HepG2 (cell line): ENCODE data around the gene SULT1A3. TPM values are rescaled to one million over a fixed set of nuclear protein-coding genes. Genes with fewer than 3 reads are reported as not detected.

Experiments used
- AGO2 ChIP-seq: fragments of 200-400 bp; formaldehyde crosslinking; optimal IDR thresholded peaks from 2 replicates; pipeline ENCODE3; 2017; ENCODE audit warnings: mild to moderate bottlenecking, low read depth, low read length, moderate library complexity
- ATF1 ChIP-seq: IDR thresholded peaks from 2 replicates; pipeline ENCODE4 v1.6.1; 2016; ENCODE audit warnings: mild to moderate bottlenecking, control low read depth
- CEBPG ChIP-seq: IDR thresholded peaks from 2 replicates; pipeline ENCODE4 v1.6.1; 2016
- CREM ChIP-seq, 2 experiments: sonication (generic) in 1 of 2; formaldehyde crosslinking in 1 of 2; IDR thresholded peaks; 2 replicates each; pipeline versions ENCODE4 v1.4.0 to v1.6.1; 2016 to 2020; ENCODE audit warnings: antibody characterized with exemption in 1 of 2, mild to moderate bottlenecking in 1 of 2, missing genetic modification reagents in 1 of 2
- FOXK1 ChIP-seq: sonication (generic); formaldehyde crosslinking; IDR thresholded peaks from 2 replicates; pipeline ENCODE4 v1.4.0; 2020; ENCODE audit warnings: low read depth, missing genetic modification reagents, borderline replicate concordance
- KLF6 ChIP-seq: IDR thresholded peaks from 2 replicates; pipeline ENCODE4 v1.8.0; 2016; ENCODE audit warnings: missing biosample characterization, missing genetic modification reagents
- PHF21A ChIP-seq: sonication (generic); formaldehyde crosslinking; IDR thresholded peaks from 2 replicates; pipeline ENCODE4 v1.5.0; 2020; ENCODE audit warnings: mild to moderate bottlenecking, missing genetic modification reagents
- TEAD2 ChIP-seq: sonication (generic); formaldehyde crosslinking; IDR thresholded peaks from 2 replicates; pipeline ENCODE4 v1.9.0; 2021; ENCODE audit warnings: missing genetic modification reagents
- ZNF180 ChIP-seq: sonication (generic); formaldehyde crosslinking; IDR thresholded peaks from 2 replicates; pipeline ENCODE4 v1.4.0; 2020; ENCODE audit warnings: low read depth, missing genetic modification reagents, borderline replicate concordance
- ZNF530 ChIP-seq: sonication (generic); formaldehyde crosslinking; IDR thresholded peaks from 2 replicates; pipeline ENCODE4 v1.5.0; 2020; ENCODE audit warnings: low read depth, mild to moderate bottlenecking, missing genetic modification reagents
- ZNF83 ChIP-seq: sonication (generic); formaldehyde crosslinking; IDR thresholded peaks from 2 replicates; pipeline ENCODE4 v1.4.0; 2020; ENCODE audit warnings: missing genetic modification reagents, mild to moderate bottlenecking, borderline replicate concordance
- polyA plus RNA-seq, 8 experiments: library from polyadenylated mRNA; depleted of rRNA in 3 of 8; stranded (reverse) in 7 of 8; unstranded in 1 of 8; fragments of >200 nt; fragmentation: Illumina TruSeq in 4 of 8; extraction: Trizol in 4 of 8; gene quantifications; 2 replicates each; pipeline versions ENCODE4 v1.2.1 to v1.2.3, GENCODE V29; 2011 to 2016; ENCODE audit warnings: low read depth in 4 of 8, missing spikeins in 1 of 8, mixed read lengths in 1 of 8; ENCODE audit not compliant: insufficient read depth in 1 of 8
- total RNA-seq, 5 experiments: library from RNA; depleted of rRNA; stranded (reverse); fragments of >200 nt; fragmentation: Illumina TruSeq; extraction: Trizol; gene quantifications; 2 replicates each; pipeline ENCODE4 v1.2.3, GENCODE V29; 2016; ENCODE audit warnings: low read depth in 1 of 5
- TF ChIP-seq, protein P1 (sequence below), 2 experiments: sonication (generic) in 1 of 2; formaldehyde crosslinking in 1 of 2; IDR thresholded peaks; 2 replicates each; pipeline versions ENCODE4 v1.5.1 to v1.6.1; 2011 to 2020; ENCODE audit warnings: borderline replicate concordance in 1 of 2, low read depth in 1 of 2, low read length in 1 of 2, mild to moderate bottlenecking in 1 of 2, missing genetic modification reagents in 1 of 2, moderate library complexity in 1 of 2
- TF ChIP-seq, protein P2 (sequence below): sonication (generic); formaldehyde crosslinking; IDR thresholded peaks from 2 replicates; pipeline ENCODE4 v1.8.0; 2022; ENCODE audit warnings: missing genetic modification reagents, low read depth, mild to moderate bottlenecking, borderline replicate concordance
- TF ChIP-seq, protein P3 (sequence below): sonication (generic); formaldehyde crosslinking; IDR thresholded peaks from 2 replicates; pipeline ENCODE4 v1.5.0; 2020; ENCODE audit warnings: mild to moderate bottlenecking, missing genetic modification reagents, borderline replicate concordance
- TF ChIP-seq, protein P4 (sequence below), 2 experiments: fragments of 450-650 bp in 1 of 2; sonication (generic) in 1 of 2; formaldehyde crosslinking; IDR thresholded peaks; 2 replicates each; pipeline versions ENCODE4 v1.5.0 to v1.8.0; 2020 to 2022; ENCODE audit warnings: mild to moderate bottlenecking in 1 of 2, missing genetic modification reagents in 1 of 2
- TF ChIP-seq, protein P5 (sequence below): sonication (generic); formaldehyde crosslinking; IDR thresholded peaks from 2 replicates; pipeline ENCODE4 v1.4.0; 2020; ENCODE audit warnings: missing genetic modification reagents
- TF ChIP-seq, protein P6 (sequence below): sonication (generic); formaldehyde crosslinking; conservative IDR thresholded peaks from 2 replicates; pipeline ENCODE4 v1.4.0; 2020; ENCODE audit warnings: missing genetic modification reagents

Gene SULT1A3
- total and polyA plus RNA-seq, 2 of the 13 experiments (the other 11 are each of a cell fraction or from before 2014, with no cell fraction given) = 21.0 to 28.3 TPM

DNA sequence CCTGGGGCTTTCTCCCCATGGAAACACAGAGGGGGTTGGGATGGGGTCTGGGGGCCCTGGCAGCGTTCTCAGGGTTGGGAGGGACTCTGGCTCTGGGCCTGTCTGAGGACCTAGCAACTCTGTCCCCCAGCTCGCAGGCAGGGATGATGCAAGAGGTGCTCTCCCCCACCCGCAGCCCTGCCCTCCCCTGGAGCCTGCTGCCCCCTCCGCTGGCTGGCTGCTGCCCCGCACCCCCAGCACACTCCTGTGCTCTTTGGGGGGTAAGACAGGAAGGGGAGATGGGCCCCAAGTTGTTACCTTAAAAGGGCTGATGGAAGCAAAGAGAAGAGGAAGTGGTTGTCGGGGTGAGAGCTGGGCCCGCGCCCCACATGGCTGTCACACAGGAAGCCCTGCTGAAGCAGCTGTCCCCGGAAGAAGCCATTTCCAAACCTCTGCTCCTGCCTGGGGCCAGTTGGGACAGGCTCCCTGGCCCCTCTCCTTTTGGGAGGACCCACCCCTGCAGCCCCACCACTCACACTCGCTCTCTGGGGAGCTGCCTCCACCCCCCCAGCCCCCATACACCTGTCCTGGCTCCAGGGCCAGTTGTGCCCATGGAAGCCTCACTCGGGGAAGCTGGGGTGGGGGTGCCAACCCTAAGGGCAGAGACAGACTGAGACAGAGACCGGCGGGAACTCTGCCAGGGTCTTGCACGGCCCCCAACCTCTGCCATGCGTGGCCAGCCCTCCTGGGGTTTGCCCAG, 13.2 kb upstream of the SULT1A3 start (continued):
- no peak for TF ChIP-seq FOXK1 (CRISPR knock-in tag)
- no peak for TF ChIP-seq CREM (IDR thresholded peaks at IDR 0.05)
- TF ChIP-seq CREM (CRISPR knock-in tag; IDR thresholded peaks at IDR 0.05) = no peak
- TF ChIP-seq TEAD2 (CRISPR knock-in tag) = no peak
- TF ChIP-seq, protein P1, sequence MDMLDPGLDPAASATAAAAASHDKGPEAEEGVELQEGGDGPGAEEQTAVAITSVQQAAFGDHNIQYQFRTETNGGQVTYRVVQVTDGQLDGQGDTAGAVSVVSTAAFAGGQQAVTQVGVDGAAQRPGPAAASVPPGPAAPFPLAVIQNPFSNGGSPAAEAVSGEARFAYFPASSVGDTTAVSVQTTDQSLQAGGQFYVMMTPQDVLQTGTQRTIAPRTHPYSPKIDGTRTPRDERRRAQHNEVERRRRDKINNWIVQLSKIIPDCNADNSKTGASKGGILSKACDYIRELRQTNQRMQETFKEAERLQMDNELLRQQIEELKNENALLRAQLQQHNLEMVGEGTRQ (IDR thresholded peaks at IDR 0.05; ENCODE audit: low read depth, low read length) = no peak
- TF ChIP-seq, protein P1 (CRISPR knock-in tag; IDR thresholded peaks at IDR 0.05; ENCODE audit: borderline replicate concordance) = no peak
- no peak for TF ChIP-seq ZNF530 (CRISPR knock-in tag)
- TF ChIP-seq, protein P2, sequence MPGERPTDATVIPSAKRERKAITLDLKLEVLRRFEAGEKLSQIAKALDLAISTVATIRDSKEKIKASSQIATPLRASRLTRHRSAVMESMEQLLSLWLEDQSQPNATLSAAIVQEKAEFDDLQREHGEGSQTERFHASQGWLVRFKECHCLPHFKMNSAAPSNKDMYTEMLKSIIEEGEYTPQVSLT (CRISPR knock-in tag) = no peak
- TF ChIP-seq, protein P3, sequence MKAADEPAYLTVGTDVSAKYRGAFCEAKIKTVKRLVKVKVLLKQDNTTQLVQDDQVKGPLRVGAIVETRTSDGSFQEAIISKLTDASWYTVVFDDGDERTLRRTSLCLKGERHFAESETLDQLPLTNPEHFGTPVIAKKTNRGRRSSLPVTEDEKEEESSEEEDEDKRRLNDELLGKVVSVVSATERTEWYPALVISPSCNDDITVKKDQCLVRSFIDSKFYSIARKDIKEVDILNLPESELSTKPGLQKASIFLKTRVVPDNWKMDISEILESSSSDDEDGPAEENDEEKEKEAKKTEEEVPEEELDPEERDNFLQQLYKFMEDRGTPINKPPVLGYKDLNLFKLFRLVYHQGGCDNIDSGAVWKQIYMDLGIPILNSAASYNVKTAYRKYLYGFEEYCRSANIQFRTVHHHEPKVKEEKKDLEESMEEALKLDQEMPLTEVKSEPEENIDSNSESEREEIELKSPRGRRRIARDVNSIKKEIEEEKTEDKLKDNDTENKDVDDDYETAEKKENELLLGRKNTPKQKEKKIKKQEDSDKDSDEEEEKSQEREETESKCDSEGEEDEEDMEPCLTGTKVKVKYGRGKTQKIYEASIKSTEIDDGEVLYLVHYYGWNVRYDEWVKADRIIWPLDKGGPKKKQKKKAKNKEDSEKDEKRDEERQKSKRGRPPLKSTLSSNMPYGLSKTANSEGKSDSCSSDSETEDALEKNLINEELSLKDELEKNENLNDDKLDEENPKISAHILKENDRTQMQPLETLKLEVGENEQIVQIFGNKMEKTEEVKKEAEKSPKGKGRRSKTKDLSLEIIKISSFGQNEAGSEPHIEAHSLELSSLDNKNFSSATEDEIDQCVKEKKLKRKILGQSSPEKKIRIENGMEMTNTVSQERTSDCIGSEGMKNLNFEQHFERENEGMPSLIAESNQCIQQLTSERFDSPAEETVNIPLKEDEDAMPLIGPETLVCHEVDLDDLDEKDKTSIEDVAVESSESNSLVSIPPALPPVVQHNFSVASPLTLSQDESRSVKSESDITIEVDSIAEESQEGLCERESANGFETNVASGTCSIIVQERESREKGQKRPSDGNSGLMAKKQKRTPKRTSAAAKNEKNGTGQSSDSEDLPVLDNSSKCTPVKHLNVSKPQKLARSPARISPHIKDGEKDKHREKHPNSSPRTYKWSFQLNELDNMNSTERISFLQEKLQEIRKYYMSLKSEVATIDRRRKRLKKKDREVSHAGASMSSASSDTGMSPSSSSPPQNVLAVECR = peak; percentile 33; the same call in 1 of the 2 replicates
- TF ChIP-seq, protein P4, sequence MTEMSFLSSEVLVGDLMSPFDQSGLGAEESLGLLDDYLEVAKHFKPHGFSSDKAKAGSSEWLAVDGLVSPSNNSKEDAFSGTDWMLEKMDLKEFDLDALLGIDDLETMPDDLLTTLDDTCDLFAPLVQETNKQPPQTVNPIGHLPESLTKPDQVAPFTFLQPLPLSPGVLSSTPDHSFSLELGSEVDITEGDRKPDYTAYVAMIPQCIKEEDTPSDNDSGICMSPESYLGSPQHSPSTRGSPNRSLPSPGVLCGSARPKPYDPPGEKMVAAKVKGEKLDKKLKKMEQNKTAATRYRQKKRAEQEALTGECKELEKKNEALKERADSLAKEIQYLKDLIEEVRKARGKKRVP (CRISPR knock-in tag; IDR thresholded peaks at IDR 0.05) = peak in 1 of 2 experiments; percentile 75; a peak in 2 of 4 replicates
- TF ChIP-seq, protein P5, sequence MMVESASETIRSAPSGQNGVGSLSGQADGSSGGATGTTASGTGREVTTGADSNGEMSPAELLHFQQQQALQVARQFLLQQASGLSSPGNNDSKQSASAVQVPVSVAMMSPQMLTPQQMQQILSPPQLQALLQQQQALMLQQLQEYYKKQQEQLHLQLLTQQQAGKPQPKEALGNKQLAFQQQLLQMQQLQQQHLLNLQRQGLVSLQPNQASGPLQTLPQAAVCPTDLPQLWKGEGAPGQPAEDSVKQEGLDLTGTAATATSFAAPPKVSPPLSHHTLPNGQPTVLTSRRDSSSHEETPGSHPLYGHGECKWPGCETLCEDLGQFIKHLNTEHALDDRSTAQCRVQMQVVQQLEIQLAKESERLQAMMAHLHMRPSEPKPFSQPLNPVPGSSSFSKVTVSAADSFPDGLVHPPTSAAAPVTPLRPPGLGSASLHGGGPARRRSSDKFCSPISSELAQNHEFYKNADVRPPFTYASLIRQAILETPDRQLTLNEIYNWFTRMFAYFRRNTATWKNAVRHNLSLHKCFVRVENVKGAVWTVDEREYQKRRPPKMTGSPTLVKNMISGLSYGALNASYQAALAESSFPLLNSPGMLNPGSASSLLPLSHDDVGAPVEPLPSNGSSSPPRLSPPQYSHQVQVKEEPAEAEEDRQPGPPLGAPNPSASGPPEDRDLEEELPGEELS = no peak
- peak; percentile 54; the same call in 1 of the 2 replicates for TF ChIP-seq CEBPG (CRISPR knock-in tag)
- TF ChIP-seq, protein P6, sequence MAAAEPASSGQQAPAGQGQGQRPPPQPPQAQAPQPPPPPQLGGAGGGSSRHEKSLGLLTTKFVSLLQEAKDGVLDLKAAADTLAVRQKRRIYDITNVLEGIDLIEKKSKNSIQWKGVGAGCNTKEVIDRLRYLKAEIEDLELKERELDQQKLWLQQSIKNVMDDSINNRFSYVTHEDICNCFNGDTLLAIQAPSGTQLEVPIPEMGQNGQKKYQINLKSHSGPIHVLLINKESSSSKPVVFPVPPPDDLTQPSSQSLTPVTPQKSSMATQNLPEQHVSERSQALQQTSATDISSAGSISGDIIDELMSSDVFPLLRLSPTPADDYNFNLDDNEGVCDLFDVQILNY (CRISPR knock-in tag) = no peak
- TF ChIP-seq ATF1 (CRISPR knock-in tag) = no peak
- TF ChIP-seq KLF6 = no peak
- TF ChIP-seq ZNF180 (CRISPR knock-in tag) = no peak
- no peak for TF ChIP-seq ZNF83 (CRISPR knock-in tag)
- TF ChIP-seq AGO2 = peak; percentile 11
- no peak for TF ChIP-seq PHF21A (CRISPR knock-in tag)
